ENCODE results near the gene B3GNT3. TPM values are rescaled to one million over a fixed set of nuclear protein-coding genes. Genes with fewer than 3 reads are reported as not detected.

B3GNT3 gene
- total and polyA plus RNA-seq, 9 of the 15 experiments (the other 6 are each of a cell fraction or from before 2014, with no cell fraction given), result 0.06 to 0.11 (median 0.07) TPM; not detected in 6

DNA sequence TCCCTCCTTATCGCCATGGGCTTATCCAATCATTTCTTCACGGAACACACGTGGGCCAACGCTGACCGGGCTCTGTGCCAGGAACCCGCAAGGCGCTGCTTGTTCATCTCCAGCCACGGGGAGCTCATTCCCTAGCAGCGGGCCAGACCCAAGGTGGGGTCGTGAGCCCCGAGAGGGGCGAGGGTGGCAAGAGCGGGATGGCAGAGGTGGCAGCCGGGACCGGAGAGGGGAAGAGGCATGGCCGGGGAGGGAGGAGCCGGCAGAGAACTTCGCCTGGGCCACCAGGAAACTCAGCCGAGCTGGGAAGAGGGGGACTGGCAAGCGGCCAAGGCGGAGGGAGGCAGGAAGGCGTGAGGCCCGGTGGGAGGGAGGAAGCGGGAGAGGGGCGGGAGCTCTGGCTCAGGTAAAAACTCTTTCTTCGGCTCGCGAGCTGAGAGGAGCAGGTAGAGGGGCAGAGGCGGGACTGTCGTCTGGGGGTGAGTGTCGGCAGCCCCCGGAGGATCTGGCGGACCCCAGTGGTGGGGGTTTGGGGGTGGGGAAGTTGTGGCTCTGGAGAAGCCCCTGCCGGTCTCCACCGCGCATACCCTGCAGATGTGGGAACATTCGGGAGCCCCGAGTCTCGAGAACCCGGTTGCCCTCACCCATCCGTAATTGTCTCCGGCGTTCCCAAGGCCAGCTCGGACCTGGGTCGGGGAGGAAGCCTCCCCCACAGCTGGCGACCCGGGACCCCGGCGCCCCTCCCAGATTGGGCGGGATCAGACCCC lies at the start of gene B3GNT3 (continued):
- TF ChIP-seq PTBP1 (IDR thresholded peaks at IDR 0.05; ENCODE audit: low read depth, low read length) (0 out of 2 replicates have a peak, but pooled peaks have one; percentile 52), NBN (IDR thresholded peaks at IDR 0.05; ENCODE audit: low read depth) (peak; percentile 46; the same call in 1 of the 2 replicates), CBX1 (IDR thresholded peaks at IDR 0.05; ENCODE audit: low read depth) (peak; percentile 95), TOE1 (IDR thresholded peaks at IDR 0.05; ENCODE audit: borderline replicate concordance) (0 out of 2 replicates have a peak, but pooled peaks have one; percentile 48), TOE1 (CRISPR knock-in tag; IDR thresholded peaks at IDR 0.05; ENCODE audit: borderline replicate concordance, low read depth) (no peak), MCM2 (IDR thresholded peaks at IDR 0.05; ENCODE audit: low read depth) (no peak), RBM25 (IDR thresholded peaks at IDR 0.05; ENCODE audit: low read depth, low read length, severe bottlenecking) (peak; percentile 73), RCOR1 (IDR thresholded peaks at IDR 0.05; ENCODE audit: borderline replicate concordance in 1 of 2, low read depth in 2 of 2, low read length in 2 of 2) (peak in 1 of 2 experiments; percentile 76; a peak in 2 of 4 replicates), ZNF444 (CRISPR knock-in tag; IDR thresholded peaks at IDR 0.05) (no peak), SIN3A (IDR thresholded peaks at IDR 0.05; ENCODE audit: borderline replicate concordance in 2 of 2, control insufficient read depth in 1 of 2, low read depth in 2 of 2, low read length in 2 of 2) (no peak), ZNF23 (CRISPR knock-in tag; IDR thresholded peaks at IDR 0.05) (no peak), SMARCA4 (IDR thresholded peaks at IDR 0.05) (peak; percentile 53; the same call in 1 of the 2 replicates), ADNP (tag; IDR thresholded peaks at IDR 0.05) (peak; percentile 84), RAD21 (CRISPR knock-in tag; conservative IDR thresholded peaks at IDR 0.05 in 1 of 2, IDR thresholded peaks at IDR 0.05 in 1 of 2) (peak in 1 of 2 experiments; percentile 5; a peak in 1 of 4 replicates), BHLHE40 (IDR thresholded peaks at IDR 0.05; ENCODE audit: low read length) (0 out of 2 replicates have a peak, but pooled peaks have one; percentile 19), CXXC5 (CRISPR knock-in tag; IDR thresholded peaks at IDR 0.05) (peak; percentile 60), SPI1 (IDR thresholded peaks at IDR 0.05; ENCODE audit: borderline replicate concordance, low read depth, low read length) (peak; percentile 55; the same call in 1 of the 2 replicates), RBFOX2 (IDR thresholded peaks at IDR 0.05; ENCODE audit: low read depth, low read length) (peak; percentile 50), NONO (IDR thresholded peaks at IDR 0.05; ENCODE audit: low read depth in 2 of 2, low read length in 1 of 2) (0 out of 4 replicates have a peak, but pooled peaks of 1 of the 2 experiments have one; percentile 22)
- TF ChIP-seq, protein P1, sequence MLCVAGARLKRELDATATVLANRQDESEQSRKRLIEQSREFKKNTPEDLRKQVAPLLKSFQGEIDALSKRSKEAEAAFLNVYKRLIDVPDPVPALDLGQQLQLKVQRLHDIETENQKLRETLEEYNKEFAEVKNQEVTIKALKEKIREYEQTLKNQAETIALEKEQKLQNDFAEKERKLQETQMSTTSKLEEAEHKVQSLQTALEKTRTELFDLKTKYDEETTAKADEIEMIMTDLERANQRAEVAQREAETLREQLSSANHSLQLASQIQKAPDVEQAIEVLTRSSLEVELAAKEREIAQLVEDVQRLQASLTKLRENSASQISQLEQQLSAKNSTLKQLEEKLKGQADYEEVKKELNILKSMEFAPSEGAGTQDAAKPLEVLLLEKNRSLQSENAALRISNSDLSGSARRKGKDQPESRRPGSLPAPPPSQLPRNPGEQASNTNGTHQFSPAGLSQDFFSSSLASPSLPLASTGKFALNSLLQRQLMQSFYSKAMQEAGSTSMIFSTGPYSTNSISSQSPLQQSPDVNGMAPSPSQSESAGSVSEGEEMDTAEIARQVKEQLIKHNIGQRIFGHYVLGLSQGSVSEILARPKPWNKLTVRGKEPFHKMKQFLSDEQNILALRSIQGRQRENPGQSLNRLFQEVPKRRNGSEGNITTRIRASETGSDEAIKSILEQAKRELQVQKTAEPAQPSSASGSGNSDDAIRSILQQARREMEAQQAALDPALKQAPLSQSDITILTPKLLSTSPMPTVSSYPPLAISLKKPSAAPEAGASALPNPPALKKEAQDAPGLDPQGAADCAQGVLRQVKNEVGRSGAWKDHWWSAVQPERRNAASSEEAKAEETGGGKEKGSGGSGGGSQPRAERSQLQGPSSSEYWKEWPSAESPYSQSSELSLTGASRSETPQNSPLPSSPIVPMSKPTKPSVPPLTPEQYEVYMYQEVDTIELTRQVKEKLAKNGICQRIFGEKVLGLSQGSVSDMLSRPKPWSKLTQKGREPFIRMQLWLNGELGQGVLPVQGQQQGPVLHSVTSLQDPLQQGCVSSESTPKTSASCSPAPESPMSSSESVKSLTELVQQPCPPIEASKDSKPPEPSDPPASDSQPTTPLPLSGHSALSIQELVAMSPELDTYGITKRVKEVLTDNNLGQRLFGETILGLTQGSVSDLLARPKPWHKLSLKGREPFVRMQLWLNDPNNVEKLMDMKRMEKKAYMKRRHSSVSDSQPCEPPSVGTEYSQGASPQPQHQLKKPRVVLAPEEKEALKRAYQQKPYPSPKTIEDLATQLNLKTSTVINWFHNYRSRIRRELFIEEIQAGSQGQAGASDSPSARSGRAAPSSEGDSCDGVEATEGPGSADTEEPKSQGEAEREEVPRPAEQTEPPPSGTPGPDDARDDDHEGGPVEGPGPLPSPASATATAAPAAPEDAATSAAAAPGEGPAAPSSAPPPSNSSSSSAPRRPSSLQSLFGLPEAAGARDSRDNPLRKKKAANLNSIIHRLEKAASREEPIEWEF (CRISPR knock-in tag; IDR thresholded peaks at IDR 0.05), result no peak
- TF ChIP-seq, protein P2, sequence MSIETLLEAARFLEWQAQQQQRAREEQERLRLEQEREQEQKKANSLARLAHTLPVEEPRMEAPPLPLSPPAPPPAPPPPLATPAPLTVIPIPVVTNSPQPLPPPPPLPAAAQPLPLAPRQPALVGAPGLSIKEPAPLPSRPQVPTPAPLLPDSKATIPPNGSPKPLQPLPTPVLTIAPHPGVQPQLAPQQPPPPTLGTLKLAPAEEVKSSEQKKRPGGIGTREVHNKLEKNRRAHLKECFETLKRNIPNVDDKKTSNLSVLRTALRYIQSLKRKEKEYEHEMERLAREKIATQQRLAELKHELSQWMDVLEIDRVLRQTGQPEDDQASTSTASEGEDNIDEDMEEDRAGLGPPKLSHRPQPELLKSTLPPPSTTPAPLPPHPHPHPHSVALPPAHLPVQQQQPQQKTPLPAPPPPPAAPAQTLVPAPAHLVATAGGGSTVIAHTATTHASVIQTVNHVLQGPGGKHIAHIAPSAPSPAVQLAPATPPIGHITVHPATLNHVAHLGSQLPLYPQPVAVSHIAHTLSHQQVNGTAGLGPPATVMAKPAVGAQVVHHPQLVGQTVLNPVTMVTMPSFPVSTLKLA (conservative IDR thresholded peaks at IDR 0.05), result peak; percentile 71 to 79; a peak in 2 of 4 replicates

All from K562 (cell line).